Tibial nerve (tissue), 4 donors: ENCODE results near the gene RTL10.

Experiments used
- EP300 ChIP-seq, 2 donors: sonication (generic); formaldehyde crosslinking; IDR thresholded peaks; one replicate each; pipeline ENCODE4 v1.6.1; 2017; ENCODE audit warnings: antibody characterized with exemption in 2 of 2, mild to moderate bottlenecking in 1 of 2
- TF ChIP-seq, protein P1 (sequence below), 5 experiments: fragments of 200-600 bp in 3 of 5; fragments of 450-650 bp in 2 of 5; sonication (generic) in 3 of 5; IDR thresholded peaks; one replicate each; pipeline ENCODE4 v1.5.1; 2016 to 2019; ENCODE audit warnings: antibody characterized with exemption in 5 of 5, mild to moderate bottlenecking in 3 of 5, moderate library complexity in 2 of 5

GRCh38 chr22:19876314-19876940 is 21.8 kb upstream of the RTL10 start:
- TF ChIP-seq EP300 (IDR thresholded peaks at IDR 0.05) = no peak
- TF ChIP-seq, protein P1, sequence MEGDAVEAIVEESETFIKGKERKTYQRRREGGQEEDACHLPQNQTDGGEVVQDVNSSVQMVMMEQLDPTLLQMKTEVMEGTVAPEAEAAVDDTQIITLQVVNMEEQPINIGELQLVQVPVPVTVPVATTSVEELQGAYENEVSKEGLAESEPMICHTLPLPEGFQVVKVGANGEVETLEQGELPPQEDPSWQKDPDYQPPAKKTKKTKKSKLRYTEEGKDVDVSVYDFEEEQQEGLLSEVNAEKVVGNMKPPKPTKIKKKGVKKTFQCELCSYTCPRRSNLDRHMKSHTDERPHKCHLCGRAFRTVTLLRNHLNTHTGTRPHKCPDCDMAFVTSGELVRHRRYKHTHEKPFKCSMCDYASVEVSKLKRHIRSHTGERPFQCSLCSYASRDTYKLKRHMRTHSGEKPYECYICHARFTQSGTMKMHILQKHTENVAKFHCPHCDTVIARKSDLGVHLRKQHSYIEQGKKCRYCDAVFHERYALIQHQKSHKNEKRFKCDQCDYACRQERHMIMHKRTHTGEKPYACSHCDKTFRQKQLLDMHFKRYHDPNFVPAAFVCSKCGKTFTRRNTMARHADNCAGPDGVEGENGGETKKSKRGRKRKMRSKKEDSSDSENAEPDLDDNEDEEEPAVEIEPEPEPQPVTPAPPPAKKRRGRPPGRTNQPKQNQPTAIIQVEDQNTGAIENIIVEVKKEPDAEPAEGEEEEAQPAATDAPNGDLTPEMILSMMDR (IDR thresholded peaks at IDR 0.05) = no peak
